ENCODE measurements around the gene ZBTB7B.

Gene ZBTB7B

DNA sequence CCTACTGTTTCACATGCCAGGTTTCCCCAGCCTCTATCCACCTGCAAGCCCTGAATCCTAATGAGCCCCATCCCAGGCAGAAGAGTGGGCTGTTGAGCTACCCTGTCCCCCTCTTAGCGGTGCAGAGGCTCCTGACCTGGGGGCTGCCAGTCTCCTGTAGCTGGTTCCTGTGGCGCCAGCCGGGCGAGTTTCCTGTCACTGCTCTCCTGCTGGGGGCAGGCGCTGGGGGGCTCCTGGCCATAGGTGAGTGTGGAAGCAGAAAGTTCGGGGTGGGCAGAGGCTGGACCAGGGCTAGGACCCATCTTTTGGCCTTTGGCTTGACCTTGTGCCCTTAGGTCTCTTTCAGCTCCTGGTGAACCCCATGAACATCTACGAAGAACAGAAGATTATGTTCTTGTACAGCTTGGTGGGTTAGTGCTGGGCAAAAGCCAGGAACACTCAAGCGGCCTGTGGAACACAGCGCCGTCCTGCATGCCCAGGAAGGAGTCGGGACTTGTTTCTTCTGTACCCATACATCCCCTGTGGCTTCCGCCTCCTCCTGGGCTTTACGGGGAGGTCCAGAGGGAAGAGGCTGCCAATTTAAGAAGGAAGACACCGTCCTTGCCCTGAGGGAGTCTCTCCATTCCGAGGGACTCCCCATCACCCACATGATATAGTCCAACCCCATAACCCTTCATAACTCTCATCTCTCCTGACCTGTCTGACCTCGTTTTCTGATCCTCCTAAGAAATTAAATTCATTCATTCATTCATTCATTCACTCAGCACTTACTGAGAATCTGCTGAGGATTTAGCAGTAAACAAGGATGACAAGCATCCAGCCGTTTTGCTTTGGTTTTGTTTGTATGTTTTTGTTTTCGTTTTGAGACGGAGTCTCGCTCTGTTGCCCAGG lies 32.0 kb downstream of the ZBTB7B start:
- H3K4me3 ChIP-seq (ENCODE audit: low read length), result no peak overlapping the region
- DNase-seq (ENCODE audit: low read depth), result peak; percentile 51
- TF ChIP-seq, protein P1, sequence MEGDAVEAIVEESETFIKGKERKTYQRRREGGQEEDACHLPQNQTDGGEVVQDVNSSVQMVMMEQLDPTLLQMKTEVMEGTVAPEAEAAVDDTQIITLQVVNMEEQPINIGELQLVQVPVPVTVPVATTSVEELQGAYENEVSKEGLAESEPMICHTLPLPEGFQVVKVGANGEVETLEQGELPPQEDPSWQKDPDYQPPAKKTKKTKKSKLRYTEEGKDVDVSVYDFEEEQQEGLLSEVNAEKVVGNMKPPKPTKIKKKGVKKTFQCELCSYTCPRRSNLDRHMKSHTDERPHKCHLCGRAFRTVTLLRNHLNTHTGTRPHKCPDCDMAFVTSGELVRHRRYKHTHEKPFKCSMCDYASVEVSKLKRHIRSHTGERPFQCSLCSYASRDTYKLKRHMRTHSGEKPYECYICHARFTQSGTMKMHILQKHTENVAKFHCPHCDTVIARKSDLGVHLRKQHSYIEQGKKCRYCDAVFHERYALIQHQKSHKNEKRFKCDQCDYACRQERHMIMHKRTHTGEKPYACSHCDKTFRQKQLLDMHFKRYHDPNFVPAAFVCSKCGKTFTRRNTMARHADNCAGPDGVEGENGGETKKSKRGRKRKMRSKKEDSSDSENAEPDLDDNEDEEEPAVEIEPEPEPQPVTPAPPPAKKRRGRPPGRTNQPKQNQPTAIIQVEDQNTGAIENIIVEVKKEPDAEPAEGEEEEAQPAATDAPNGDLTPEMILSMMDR (IDR thresholded peaks at IDR 0.05; ENCODE audit: insufficient read depth, low read depth, low read length, missing control alignments), result peak; percentile 47

DNA sequence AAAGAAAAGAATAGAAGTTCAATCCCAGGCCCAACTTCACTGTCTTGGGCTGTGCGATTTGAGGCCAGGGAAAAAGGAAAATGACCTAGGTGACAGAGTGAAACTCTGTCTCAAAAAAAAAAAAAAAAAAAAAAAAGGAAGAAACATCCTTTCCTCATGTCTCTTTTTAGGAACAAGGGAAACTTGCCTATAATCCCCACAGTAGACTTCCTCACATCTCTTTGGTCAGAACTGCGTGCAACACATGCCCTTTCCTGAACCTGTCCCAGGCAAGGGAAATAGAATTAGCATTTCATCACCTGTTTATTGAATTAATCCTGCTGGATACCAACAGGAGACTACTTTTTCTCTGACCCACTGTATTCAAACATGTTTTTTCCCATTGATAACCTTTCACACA lies 33.3 kb downstream of the ZBTB7B start:
- no peak overlapping the region for H3K4me3 ChIP-seq (ENCODE audit: low read length)
- no peak for DNase-seq (ENCODE audit: low read depth)
- TF ChIP-seq, protein P1 (IDR thresholded peaks at IDR 0.05; ENCODE audit: insufficient read depth, low read depth, low read length, missing control alignments), result no peak

DNA sequence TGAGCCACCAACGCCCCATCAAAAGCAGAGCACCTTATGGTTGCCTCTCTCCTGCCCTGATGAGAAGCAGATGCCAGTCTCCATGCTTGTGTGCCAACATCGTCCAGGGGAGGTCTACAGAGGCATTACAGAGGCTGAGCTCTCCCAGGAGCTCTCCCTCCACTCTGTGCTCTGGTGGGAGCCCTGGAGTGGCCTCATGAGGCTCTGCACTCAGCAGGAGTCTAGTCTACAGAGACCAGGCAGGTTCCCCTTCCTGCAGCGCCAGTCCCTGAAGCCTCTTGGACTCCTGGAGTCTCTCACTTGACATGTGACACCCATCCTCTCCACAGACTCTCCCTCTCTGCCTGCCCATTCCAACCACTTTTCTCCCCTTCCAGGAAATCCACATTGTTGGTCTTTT lies 34.4 kb downstream of the ZBTB7B start:
- TF ChIP-seq, protein P1 (IDR thresholded peaks at IDR 0.05; ENCODE audit: insufficient read depth, low read depth, low read length, missing control alignments), result no peak
- no peak for DNase-seq (ENCODE audit: low read depth)
- H3K4me3 ChIP-seq (ENCODE audit: low read length), result no peak overlapping the region

DNA sequence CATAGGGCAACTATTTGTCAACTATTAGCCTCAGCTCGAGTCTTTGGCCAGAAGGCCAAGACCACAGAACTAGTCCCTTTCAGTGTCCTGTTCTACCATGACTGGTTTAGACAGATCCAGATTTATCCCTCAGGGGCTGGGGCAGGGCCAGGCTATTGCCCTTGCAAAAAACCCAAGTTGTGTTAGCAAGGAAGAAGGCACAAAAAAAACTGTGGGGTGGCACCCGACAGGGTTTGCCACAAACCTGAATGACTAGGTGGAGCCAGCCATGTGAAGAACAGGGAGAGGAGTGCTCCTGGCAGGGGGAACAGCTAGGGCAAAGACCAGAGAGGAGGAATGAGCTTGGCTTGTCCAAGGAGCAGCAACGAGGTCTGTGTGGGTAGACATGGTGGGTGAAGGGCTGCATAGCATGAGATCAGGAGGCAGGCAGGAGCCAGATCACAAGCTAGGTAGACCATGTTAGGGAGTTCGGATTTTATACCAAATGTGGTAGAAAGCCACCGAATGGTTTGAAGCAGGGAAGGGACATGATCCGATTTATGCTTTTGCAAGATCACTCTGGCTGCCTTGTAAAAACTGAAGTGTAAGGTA lies 35.3 kb downstream of the ZBTB7B start:
- DNase-seq (ENCODE audit: low read depth), result peak; percentile 44
- TF ChIP-seq, protein P1 (IDR thresholded peaks at IDR 0.05; ENCODE audit: insufficient read depth, low read depth, low read length, missing control alignments), result no peak
- H3K4me3 ChIP-seq (ENCODE audit: low read length), result no peak overlapping the region

DNA sequence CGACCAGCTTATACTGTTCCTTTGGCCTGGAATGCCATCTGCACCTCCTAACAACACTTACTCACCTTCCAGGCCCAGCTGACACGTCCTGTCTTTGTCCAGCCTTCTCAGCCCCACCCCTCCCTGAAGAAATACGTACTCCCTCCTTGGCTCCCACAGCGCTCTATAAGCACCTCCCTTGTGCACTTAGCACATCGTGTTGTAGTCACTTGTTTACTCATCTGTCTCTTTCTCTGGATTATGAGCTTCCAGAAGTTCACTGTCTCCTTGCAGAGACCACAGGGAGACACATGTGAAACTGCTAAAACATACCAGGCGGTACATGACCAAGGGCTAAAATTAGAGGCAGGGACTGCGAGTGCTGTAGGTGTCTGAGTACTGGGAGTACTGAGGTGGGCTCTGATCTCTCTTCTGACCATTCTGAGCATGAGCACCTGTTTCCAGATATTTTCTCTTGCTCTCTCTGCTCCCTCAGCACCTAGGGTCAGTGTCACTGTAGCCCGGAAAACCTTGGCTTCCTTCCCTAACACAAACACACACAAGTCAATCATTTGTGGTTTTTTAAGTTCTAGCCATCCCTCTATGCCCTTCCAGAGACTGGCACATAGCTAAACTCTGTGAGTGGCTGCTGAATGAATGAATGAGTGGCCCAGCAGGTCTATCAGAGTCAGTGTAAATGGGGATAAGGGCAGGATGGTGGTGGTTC lies 36.2 kb downstream of the ZBTB7B start:
- no peak overlapping the region for H3K4me3 ChIP-seq (ENCODE audit: low read length)
- peak; percentile 97 for DNase-seq (ENCODE audit: low read depth)
- TF ChIP-seq, protein P1 (IDR thresholded peaks at IDR 0.05; ENCODE audit: insufficient read depth, low read depth, low read length, missing control alignments), result no peak

DNA sequence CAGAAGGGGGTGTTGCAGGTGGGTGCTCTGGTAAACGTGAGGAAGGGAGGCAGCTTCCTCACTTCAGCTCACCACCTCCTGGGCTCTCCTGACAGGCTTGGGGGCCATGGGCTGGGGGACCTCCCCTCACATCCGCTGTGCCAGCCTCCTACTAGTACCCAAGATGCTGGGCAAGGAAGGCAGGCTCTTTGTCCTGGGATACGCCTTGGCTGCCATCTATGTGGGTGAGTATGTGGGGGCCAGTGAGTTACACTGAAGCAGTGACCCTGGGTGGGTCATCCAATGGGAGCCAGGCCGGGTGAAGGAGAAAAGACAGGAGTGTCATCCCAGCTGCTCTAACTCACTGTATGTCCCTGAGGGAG lies 36.7 kb downstream of the ZBTB7B start:
- DNase-seq (ENCODE audit: low read depth), result no peak
- no peak overlapping the region for H3K4me3 ChIP-seq (ENCODE audit: low read length)
- TF ChIP-seq, protein P1 (IDR thresholded peaks at IDR 0.05; ENCODE audit: insufficient read depth, low read depth, low read length, missing control alignments), result no peak
